ENCODE measurements around the gene TGFBR3.

TGFBR3 gene

DNA sequence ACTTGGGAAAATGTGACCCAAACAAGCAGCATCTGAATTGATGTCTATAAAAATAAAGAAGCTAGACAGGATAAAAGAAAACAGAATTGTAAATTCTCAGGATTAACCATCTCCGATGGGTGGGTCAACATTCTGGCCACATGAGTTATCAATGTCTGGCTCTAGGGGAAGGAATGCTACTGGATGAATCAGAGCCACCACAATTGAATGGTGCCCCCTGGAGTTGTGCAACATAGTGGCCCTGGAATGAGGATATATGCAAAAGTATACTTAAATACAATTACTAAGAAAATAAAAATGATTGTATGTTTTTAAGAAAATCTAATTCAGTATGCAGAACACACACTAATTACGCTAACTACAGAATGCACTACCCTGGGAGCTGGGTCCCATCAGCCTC lies 185.6 kb downstream of the TGFBR3 start:
- peaks cover 6 to 9% of the 10 kb centered on the region in 2 experiments for H3K4me1 ChIP-seq (ENCODE audit: control insufficient read depth in 1 of 2, insufficient read depth in 1 of 2, low read depth in 1 of 2, low read length in 1 of 2)
- H3K27ac ChIP-seq, result no peak overlapping the region
- H3K27me3 ChIP-seq, result no peaks in the 10 kb centered on the region
- TF ChIP-seq, protein P1, sequence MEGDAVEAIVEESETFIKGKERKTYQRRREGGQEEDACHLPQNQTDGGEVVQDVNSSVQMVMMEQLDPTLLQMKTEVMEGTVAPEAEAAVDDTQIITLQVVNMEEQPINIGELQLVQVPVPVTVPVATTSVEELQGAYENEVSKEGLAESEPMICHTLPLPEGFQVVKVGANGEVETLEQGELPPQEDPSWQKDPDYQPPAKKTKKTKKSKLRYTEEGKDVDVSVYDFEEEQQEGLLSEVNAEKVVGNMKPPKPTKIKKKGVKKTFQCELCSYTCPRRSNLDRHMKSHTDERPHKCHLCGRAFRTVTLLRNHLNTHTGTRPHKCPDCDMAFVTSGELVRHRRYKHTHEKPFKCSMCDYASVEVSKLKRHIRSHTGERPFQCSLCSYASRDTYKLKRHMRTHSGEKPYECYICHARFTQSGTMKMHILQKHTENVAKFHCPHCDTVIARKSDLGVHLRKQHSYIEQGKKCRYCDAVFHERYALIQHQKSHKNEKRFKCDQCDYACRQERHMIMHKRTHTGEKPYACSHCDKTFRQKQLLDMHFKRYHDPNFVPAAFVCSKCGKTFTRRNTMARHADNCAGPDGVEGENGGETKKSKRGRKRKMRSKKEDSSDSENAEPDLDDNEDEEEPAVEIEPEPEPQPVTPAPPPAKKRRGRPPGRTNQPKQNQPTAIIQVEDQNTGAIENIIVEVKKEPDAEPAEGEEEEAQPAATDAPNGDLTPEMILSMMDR (IDR thresholded peaks at IDR 0.05), result no peak
- H3K36me3 ChIP-seq, result no peaks in the 10 kb centered on the region
- H3K4me3 ChIP-seq (ENCODE audit: low read depth in 1 of 2, low read length in 1 of 2), result no peak overlapping the region
- H3K9me3 ChIP-seq, result no peaks in the 10 kb centered on the region

DNA sequence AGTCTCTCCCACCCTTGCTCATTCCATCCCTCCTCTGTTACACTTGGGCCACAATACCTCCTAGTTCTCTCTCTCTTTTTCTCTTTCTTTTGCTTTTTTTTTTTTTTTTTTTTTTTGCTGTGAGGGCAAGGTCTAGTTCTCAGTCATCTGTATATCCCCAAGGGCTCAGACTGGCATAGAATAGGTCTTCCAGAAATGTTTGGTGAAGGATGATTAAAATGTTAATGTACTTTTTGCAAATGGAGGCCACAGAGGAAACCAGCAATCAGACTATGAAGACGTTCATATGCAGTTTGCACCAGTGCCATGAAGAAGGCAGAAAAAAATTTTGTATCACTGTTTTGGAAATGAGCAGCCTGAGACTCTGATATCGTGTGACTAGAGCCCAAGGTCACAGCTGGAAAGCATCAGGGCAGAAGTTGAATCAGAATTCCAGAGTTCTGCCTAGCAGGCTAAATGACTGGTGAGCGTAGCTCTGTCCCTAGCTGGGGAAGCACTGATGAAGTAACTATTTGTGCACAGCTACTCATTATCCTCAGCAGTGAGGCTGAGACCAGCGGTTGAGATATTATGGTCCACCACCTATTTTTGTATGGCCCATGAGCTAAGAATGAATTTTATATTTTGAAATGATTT lies 186.5 kb downstream of the TGFBR3 start:
- H3K36me3 ChIP-seq, result no peaks in the 10 kb centered on the region
- H3K4me1 ChIP-seq (ENCODE audit: control insufficient read depth in 1 of 2, insufficient read depth in 1 of 2, low read depth in 1 of 2, low read length in 1 of 2), result peaks cover 6 to 9% of the 10 kb centered on the region in 2 experiments
- no peaks in the 10 kb centered on the region for H3K27me3 ChIP-seq
- no peak overlapping the region for H3K27ac ChIP-seq
- H3K9me3 ChIP-seq, result no peaks in the 10 kb centered on the region
- TF ChIP-seq, protein P1 (IDR thresholded peaks at IDR 0.05), result no peak
- H3K4me3 ChIP-seq (ENCODE audit: low read depth in 1 of 2, low read length in 1 of 2), result no peak overlapping the region

DNA sequence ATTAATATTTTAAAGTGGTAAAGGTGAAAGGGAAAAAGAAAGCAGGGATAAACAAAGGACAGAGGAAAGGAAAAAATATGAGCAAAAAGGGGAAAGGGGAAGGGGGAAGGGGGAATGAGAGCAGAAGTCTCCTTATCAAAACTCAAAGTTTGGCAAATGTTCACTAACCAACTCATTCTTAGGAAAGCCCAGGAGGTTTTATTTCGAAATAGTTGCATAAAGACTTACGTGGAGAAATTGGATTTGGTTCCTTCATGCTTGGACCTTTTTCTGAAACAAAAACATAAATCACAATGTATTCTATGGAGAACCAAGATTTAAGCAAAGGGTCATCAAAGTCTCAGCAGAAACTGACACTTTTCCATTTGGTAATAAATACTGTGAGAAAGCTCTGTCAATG lies 188.1 kb downstream of the TGFBR3 start:
- Histone ChIP-seq H3K4me3 (ENCODE audit: low read depth in 1 of 2, low read length in 1 of 2) (no peak overlapping the region), H3K9me3 (no peaks in the 10 kb centered on the region), H3K36me3 (no peaks in the 10 kb centered on the region), H3K27me3 (no peaks in the 10 kb centered on the region), H3K27ac (no peak overlapping the region), H3K4me1 (ENCODE audit: control insufficient read depth in 1 of 2, insufficient read depth in 1 of 2, low read depth in 1 of 2, low read length in 1 of 2) (peaks cover 6 to 9% of the 10 kb centered on the region in 2 experiments)
- TF ChIP-seq, protein P1 (IDR thresholded peaks at IDR 0.05), result no peak

DNA sequence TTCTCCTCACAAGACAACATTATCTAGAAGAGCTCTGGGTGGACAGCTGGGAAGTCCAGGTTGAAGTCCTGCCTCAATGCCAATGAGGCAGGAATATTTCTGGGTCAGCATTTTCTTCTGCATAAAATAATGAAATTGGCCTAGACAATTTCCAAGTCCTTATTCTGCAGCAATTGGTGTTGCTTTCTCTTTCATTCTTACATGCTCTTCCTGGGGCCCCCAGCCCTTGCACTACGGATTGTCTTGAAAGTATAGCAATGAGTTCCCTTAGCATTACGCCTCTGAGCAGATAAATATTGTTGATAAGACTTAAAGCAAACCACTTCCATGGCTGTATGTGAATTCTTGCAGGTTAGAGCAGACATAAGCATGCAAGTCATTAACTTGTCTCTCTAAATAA lies 188.5 kb downstream of the TGFBR3 start:
- TF ChIP-seq, protein P1 (IDR thresholded peaks at IDR 0.05), result no peak
- H3K4me3 ChIP-seq (ENCODE audit: low read depth in 1 of 2, low read length in 1 of 2), result no peak overlapping the region
- H3K27ac ChIP-seq, result no peak overlapping the region
- no peaks in the 10 kb centered on the region for H3K27me3 ChIP-seq
- H3K36me3 ChIP-seq, result no peaks in the 10 kb centered on the region
- no peaks in the 10 kb centered on the region for H3K9me3 ChIP-seq
- peaks cover 6 to 9% of the 10 kb centered on the region in 2 experiments for H3K4me1 ChIP-seq (ENCODE audit: control insufficient read depth in 1 of 2, insufficient read depth in 1 of 2, low read depth in 1 of 2, low read length in 1 of 2)

DNA sequence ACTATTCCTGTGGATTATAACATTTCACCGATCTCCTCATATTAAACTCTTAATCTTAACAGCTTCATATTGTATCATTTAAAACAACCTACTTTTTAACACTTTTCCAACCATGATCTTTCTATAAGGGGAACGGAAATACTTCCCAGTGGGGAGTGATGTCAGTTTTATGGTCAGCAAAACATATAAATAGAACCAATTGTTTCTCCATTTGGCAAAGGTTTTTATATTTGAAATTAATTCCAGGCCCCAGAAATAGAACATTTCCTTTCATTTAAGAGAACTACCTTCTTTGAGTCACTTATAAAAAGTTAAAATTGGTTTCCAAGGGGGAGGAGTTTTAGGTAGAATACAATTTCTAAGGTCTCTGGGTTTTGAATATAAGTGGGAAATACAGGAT lies 189.6 kb downstream of the TGFBR3 start:
- TF ChIP-seq, protein P1 (IDR thresholded peaks at IDR 0.05), result no peak
- no peaks in the 10 kb centered on the region for H3K9me3 ChIP-seq
- H3K36me3 ChIP-seq, result no peaks in the 10 kb centered on the region
- no peak overlapping the region for H3K27ac ChIP-seq
- H3K27me3 ChIP-seq, result no peaks in the 10 kb centered on the region
- H3K4me3 ChIP-seq (ENCODE audit: low read depth in 1 of 2, low read length in 1 of 2), result no peak overlapping the region
- peaks cover 6 to 9% of the 10 kb centered on the region in 2 experiments for H3K4me1 ChIP-seq (ENCODE audit: control insufficient read depth in 1 of 2, insufficient read depth in 1 of 2, low read depth in 1 of 2, low read length in 1 of 2)
